ENCODE results near the gene SCNN1B.

DNA sequence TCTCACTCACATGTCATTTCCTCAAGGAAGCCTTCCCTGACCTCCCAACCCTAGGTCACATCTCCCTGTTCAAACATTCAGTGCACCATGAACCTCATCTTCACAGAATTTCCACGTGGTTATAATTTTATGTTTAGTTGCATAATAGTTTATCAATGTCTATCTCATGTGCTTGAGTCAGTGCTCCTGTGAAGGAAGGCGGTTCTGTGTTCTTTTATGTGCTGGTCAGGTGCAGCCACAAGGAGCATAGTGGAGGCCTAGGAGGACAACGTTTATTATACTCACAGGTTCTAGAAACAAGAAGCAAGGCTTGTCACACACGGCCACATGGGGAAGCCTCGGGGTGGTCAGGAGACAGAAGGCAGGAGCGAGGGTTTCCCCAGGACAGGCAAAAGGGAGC, 34.5 kb upstream of the SCNN1B start:
- TF ChIP-seq POLR2A (IDR thresholded peaks at IDR 0.05; ENCODE audit: low read depth, low read length) (no peak), POLR2AphosphoS5 (IDR thresholded peaks at IDR 0.05; ENCODE audit: low read depth, low read length) (no peak), TAF1 (IDR thresholded peaks at IDR 0.05; ENCODE audit: borderline replicate concordance, low read depth, low read length) (no peak)

Data from GM12892 (cell line).